ENCODE measurements around the gene KLK7.
"Not testable (repeated sequence)": the region's sequence is repeated elsewhere in the genome, so short reads cannot be mapped to it uniquely, and the experiment has no call there.

KLK7 gene

DNA sequence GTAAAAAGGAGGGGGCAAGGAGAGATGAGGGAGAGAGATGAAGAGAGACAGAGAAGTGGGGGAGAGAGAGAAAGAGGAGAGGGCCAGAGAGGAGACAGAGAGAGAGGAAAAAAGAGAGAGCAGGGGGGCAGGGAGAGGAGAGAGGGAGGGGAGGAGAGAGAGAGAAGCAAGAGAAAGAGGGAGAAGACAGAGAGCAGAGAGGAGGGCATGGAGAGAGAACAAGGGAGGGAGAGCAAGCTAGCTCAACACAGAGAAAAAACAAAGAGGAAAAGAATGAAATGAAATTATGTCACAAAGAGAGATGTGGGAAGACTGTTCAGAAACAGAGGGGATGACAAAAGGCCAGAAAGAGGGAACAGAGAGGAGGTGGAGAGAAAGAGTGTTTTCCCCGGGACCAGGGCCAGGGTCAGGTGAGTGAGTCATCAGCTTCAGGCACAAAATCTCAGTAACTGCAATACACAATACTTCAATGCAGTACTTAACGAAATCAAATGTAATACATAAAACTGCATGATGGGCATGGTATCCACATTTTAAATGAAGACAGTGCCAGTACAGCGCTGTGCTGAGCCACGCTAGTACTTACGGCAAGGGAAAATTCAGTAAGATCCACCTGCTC, 4.8 kb downstream of the KLK7 start:
- TF ChIP-seq, protein P1, sequence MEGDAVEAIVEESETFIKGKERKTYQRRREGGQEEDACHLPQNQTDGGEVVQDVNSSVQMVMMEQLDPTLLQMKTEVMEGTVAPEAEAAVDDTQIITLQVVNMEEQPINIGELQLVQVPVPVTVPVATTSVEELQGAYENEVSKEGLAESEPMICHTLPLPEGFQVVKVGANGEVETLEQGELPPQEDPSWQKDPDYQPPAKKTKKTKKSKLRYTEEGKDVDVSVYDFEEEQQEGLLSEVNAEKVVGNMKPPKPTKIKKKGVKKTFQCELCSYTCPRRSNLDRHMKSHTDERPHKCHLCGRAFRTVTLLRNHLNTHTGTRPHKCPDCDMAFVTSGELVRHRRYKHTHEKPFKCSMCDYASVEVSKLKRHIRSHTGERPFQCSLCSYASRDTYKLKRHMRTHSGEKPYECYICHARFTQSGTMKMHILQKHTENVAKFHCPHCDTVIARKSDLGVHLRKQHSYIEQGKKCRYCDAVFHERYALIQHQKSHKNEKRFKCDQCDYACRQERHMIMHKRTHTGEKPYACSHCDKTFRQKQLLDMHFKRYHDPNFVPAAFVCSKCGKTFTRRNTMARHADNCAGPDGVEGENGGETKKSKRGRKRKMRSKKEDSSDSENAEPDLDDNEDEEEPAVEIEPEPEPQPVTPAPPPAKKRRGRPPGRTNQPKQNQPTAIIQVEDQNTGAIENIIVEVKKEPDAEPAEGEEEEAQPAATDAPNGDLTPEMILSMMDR (conservative IDR thresholded peaks at IDR 0.05; ENCODE audit: low read length) = no peak
- DNase-seq (ENCODE audit: low read depth) = no peak
- H3K4me3 ChIP-seq (ENCODE audit: low read length) = no peak overlapping the region

DNA sequence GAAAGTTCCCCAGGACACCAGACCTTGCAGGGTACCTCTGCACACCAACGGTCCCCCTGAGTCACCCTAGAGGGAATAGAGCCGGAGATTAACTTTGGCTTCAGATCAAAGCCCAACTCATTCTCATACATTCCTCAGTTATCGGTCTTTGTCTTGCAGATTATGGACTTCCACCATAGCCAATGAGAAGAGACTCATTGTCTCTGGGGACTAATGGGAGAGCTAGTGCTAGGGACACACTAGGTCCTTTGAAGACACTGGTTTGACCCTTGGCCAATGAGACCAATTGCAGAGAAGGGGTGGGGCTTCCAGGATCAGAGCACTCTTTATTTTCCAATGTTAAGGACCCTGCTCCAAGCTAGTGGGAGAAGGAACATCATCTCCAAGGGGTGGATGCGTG, 6.1 kb downstream of the KLK7 start:
- H3K4me3 ChIP-seq (ENCODE audit: low read length) = no peak overlapping the region
- TF ChIP-seq, protein P1 (conservative IDR thresholded peaks at IDR 0.05; ENCODE audit: low read length) = no peak
- DNase-seq (ENCODE audit: low read depth) = no peak

DNA sequence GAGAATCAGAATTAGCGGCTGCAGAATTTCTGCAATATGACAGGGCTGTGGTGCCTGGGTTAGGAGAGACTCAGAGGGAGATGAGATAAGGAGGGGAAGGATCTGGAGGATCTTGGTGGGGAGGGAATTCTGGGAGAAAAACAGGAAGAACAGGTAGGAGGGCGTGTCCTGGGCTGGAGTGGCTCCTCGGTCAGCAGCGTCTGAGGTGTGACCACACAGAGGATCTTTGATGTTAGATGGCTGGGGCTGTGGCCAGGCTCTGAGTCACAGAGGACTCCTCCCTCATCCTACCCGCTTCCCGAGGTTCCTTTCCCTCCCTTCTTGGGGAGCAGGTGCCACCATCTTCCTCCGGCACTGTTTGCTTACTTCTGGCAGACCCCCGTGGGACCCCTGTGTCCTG, 8.0 kb downstream of the KLK7 start:
- no peak for DNase-seq (ENCODE audit: low read depth)
- H3K4me3 ChIP-seq (ENCODE audit: low read length) = no peak overlapping the region
- TF ChIP-seq, protein P1 (conservative IDR thresholded peaks at IDR 0.05; ENCODE audit: low read length) = no peak

DNA sequence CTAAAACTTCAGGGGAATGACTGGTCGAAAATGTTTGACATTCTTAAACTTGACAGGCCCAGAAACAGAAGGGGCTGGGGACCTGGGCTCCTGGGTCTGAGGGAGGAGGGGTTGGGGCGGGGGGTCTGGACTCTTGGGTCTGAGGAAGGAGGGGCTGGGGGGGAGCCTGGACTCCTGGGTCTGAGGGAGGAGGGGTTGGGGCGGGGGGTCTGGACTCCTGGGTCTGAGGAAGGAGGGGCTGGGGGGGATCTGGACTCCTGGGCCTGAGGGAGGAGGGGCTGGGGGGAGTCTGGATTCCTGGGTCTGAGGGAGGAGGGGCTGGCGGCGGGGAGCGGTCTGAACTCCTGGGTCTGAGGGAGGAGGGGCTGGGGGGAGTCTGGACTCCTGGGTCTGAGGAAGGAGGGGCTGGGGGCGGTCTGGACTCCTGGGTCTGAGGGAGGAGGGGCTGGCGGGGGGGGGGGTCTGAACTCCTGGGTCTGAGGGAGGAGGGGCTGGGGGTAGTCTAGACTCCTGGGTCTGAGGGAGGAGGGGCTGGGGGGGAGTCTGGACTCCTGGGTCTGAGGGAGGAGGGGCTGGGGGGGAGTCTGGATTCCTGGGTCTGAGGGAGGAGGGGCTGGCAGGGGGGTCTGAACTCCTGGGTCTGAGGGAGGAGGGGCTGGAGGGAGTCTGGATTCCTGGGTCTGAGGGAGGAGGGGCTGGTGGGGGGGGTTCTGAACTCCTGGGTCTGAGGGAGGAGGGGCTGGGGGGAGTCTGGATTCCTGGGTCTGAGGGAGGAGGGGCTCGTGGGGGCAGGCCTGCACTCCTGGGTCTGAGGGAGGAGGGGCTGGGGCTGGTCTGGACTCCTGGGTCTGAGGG, 8.8 kb downstream of the KLK7 start:
- DNase-seq (ENCODE audit: low read depth) = no peak
- TF ChIP-seq, protein P1 (conservative IDR thresholded peaks at IDR 0.05; ENCODE audit: low read length) = no peak
- H3K4me3 ChIP-seq (ENCODE audit: low read length) = no peak overlapping the region

DNA sequence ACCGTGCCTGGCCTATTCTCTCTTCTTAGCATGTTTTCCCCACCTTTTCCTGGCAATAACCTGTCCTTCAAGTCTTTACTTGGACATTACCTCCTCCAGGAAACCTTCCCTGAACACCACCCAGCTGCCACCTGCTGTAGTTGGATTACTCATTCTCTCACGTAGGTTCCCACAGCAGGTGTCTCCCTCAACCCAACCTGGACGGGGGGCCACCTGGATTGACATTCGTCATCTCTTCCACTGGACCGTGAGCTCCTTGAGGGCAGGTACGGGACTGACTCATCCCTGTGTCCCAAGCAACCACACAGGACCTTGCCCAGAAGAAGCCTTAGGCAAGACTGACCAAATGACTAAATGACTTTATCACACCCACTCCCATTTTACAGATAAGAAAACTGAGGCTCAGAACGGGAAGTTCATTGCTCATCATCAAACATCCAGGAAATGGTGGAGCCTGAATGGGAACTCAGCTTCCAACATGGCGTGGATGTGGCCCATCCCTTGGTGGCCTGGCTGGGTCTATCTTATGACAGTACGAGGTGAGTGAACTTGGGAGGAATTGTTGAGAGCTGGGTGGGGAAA, 10.8 kb downstream of the KLK7 start:
- H3K4me3 ChIP-seq (ENCODE audit: low read length) = no peak overlapping the region
- no peak for DNase-seq (ENCODE audit: low read depth)
- TF ChIP-seq, protein P1 (conservative IDR thresholded peaks at IDR 0.05; ENCODE audit: low read length) = no peak

DNA sequence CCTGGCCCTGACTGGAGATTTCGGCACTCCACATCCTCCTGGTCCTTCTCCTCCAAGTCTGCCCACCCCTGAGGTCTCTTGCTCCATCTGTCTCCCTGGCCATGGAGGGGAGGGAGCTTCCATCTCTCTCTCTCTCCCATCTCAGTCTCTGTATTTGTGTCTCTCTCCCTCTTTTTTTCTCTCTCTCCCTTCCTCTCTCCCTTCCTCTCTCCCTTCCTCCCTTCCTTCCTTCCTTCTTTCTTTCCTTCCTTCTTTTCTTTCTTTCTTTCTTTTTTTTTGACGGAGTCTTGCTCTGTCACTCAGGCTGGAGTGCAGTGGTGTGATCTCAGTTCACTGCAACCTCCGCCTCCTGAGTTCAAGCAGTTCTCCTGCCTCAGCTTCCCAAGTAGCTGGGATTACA, 13.9 kb downstream of the KLK7 start:
- H3K4me3 ChIP-seq (ENCODE audit: low read length); DNase-seq (ENCODE audit: low read depth): not testable (repeated sequence)

DNA sequence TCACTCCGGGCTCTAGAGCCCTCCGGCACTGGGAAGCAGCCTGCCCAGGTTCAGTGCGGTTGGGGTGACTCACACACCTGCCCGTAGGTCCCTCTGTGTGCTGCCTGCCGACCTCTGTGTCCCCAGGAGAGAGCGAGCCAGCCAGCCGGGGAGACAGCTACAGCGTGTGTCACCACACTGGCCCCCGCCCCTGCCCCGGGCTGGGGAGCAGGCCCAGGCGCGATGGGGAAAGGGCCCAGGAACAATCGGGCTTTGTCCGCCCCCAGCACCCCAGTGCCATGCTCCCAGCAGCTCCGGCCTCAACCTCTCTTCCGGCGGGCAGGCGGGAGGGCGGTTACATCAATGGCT, 14.3 kb downstream of the KLK7 start, which contains the start of gene KLK6:
TSS of gene KLK6 (minus strand) at position 179 of the 348 bp plus-strand sequence. CDS start 1,487 bp downstream, outside the sequence.
- H3K4me3 ChIP-seq (ENCODE audit: low read length) = no peak within 1 kb of the TSS
- TF ChIP-seq, protein P1 (conservative IDR thresholded peaks at IDR 0.05; ENCODE audit: low read length) = no peak
- DNase-seq (ENCODE audit: low read depth) = no peak

Data from AG10803 (cell line).